Measurements from ENCODE around the gene RGS3. TPM values are rescaled to one million over a fixed set of nuclear protein-coding genes. Genes with fewer than 3 reads are reported as not detected.

RGS3 gene
- total RNA-seq, 1 donor, result 77.4 TPM

DNA sequence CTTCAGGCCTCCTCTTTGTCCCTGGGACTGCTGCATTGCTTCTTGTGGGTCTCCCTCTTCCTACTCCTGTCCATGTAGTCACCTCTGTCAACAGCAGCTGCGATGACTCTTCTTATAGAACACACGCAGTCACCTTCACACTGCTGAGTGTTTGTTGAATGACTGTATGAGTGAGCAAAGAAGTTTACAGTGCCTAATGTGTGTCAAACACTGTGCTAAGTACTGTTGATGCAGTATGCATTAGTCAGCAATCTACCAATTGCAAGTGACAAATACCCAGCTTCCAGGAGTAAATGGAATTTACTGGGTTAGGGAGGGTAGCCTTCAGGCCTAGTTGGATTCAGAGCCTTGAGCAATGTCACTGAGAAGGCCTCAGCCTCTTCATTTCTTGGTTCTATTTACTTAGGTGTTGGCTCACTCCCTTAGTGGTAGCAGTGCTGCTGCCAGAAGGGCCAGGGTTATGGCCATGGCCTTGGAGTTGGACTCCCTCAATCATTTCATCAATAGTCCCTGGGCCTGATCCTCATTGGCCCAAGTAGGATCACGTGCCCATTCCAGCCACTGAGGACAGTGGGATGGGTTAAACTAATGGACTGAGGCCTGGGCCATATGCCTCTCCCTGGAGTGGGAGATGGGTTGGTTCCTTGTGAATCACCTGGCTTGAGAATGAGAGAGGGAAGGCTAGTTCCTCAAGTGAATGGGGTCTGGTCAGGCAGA, 93.5 kb downstream of the RGS3 start:
- TF ChIP-seq, protein P1, sequence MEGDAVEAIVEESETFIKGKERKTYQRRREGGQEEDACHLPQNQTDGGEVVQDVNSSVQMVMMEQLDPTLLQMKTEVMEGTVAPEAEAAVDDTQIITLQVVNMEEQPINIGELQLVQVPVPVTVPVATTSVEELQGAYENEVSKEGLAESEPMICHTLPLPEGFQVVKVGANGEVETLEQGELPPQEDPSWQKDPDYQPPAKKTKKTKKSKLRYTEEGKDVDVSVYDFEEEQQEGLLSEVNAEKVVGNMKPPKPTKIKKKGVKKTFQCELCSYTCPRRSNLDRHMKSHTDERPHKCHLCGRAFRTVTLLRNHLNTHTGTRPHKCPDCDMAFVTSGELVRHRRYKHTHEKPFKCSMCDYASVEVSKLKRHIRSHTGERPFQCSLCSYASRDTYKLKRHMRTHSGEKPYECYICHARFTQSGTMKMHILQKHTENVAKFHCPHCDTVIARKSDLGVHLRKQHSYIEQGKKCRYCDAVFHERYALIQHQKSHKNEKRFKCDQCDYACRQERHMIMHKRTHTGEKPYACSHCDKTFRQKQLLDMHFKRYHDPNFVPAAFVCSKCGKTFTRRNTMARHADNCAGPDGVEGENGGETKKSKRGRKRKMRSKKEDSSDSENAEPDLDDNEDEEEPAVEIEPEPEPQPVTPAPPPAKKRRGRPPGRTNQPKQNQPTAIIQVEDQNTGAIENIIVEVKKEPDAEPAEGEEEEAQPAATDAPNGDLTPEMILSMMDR (IDR thresholded peaks at IDR 0.05; ENCODE audit: extremely low read depth, low read depth, low read length), result no peak
- Histone ChIP-seq H3K4me3 (ENCODE audit: insufficient read depth, low read length) (no peak overlapping the region), H2AFZ (ENCODE audit: low read length) (no peak overlapping the region), H3K4me1 (ENCODE audit: insufficient read depth, low read length) (peaks cover 30% of the 10 kb centered on the region), H3K79me2 (ENCODE audit: insufficient read depth, low read length) (no peaks in the 10 kb centered on the region), H3K4me2 (ENCODE audit: insufficient read depth, low read length) (no peak overlapping the region), H3K36me3 (ENCODE audit: insufficient read depth, low read length) (no peaks in the 10 kb centered on the region), H4K20me1 (ENCODE audit: insufficient read depth, low read length) (no peaks in the 10 kb centered on the region), H3K27me3 (ENCODE audit: insufficient read depth, low read length) (no peaks in the 10 kb centered on the region), H3K9me3 (ENCODE audit: low read depth, low read length) (no peaks in the 10 kb centered on the region), H3K27ac (ENCODE audit: low read depth, low read length) (peak overlapping the region; percentile 87)
- no peak for DNase-seq (ENCODE audit: insufficient read length, low spot score, missing footprints)

DNA sequence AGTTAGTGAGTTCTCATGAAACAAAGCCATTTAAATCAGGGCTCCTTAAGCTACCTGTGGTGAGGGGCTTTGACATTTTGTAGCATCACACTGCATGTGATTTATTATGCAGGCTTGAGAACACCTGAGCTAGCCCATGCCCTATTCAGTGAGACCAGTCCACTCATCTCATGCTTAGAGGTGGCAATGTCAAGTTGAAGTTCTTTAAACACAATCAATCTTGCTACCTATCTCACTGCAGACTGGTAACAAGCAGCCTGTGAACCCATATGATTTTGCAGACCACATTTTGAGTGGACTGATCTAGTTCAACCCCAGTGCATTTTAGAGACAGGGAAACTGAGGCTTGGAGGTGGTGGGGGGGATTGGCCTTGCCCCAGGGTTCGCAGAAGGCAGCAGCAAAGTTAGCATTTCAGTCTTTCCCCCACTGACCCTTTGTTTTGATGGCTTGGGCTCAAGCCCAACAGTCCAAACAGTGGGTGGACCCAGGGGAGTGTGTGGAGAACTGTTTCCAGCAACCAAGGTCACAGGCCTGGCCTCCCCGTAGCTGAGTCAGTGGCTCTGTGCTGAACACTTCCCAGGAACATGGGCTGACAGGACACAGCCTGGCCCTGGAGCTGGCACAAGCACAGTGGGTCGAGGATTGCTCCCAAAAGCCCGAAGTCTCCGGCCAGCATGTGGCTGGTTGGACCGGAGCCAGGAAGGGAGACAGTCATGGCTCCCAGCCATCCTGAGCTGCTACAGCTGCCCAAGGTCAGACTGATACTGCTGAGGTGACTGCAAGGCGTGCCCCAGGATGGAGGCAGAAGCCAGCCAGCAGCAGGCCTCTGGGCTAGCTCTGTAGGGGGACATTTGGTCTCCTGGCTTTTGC, 95.3 kb downstream of the RGS3 start:
- H3K4me2 ChIP-seq (ENCODE audit: insufficient read depth, low read length), result peak overlapping the region; percentile 36
- no peak overlapping the region for H2AFZ ChIP-seq (ENCODE audit: low read length)
- peaks cover 33% of the 10 kb centered on the region for H3K4me1 ChIP-seq (ENCODE audit: insufficient read depth, low read length)
- no peaks in the 10 kb centered on the region for H3K27me3 ChIP-seq (ENCODE audit: insufficient read depth, low read length)
- peak overlapping the region; percentile 26 for H3K27ac ChIP-seq (ENCODE audit: low read depth, low read length)
- H3K9me3 ChIP-seq (ENCODE audit: low read depth, low read length), result no peaks in the 10 kb centered on the region
- no peak overlapping the region for H3K4me3 ChIP-seq (ENCODE audit: insufficient read depth, low read length)
- TF ChIP-seq, protein P1 (IDR thresholded peaks at IDR 0.05; ENCODE audit: extremely low read depth, low read depth, low read length), result no peak
- H3K36me3 ChIP-seq (ENCODE audit: insufficient read depth, low read length), result no peaks in the 10 kb centered on the region
- H3K79me2 ChIP-seq (ENCODE audit: insufficient read depth, low read length), result no peaks in the 10 kb centered on the region
- no peaks in the 10 kb centered on the region for H4K20me1 ChIP-seq (ENCODE audit: insufficient read depth, low read length)
- peak; percentile 91 for DNase-seq (ENCODE audit: insufficient read length, low spot score, missing footprints)

DNA sequence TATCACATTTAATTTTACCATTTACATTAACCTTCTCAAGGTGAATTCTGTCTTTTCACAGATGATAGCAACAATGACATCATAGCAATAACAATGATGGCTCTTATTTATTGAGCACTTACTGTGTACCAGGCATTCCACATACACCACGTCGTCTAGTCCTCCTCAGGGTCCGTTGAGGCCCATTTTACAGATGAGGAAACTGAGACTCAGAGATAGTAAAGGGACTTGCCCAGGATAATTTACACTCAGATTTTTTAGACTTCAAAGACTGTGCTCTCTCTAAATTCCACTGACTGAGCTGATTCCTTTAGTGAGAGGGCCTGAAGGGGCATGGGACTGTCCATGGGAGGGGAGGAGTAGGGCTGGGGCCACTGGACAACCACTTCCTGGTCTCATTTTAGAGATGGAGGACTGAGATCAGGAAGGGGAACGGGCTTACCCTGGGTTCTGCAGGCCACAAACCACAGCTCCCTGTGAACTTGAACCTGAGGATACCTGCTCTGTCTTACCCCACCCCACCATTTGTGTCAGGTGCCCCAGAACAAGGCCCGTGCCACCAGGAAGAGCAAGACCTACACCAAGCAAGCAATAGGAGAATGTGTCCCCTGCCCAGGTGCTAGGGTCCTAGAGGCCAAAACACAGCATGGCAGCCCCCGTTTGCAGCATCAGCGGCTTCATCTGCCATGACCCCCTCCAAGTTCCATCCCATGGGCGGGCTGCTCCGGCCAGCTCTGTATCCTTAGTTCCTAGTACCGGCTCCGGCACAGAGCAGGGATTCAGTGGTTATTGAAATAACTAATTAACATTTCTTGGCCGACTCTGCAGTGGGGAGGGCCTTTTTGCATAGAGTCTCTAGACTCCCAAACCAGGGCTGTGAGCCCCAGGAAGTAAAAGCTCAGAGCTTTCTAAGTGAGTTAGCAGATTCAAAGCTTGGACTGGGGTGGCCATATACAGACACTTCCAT, 96.6 kb downstream of the RGS3 start:
- Histone ChIP-seq H3K27me3 (ENCODE audit: insufficient read depth, low read length) (no peaks in the 10 kb centered on the region), H3K27ac (ENCODE audit: low read depth, low read length) (no peak overlapping the region), H2AFZ (ENCODE audit: low read length) (no peak overlapping the region), H3K4me3 (ENCODE audit: insufficient read depth, low read length) (no peak overlapping the region), H3K4me1 (ENCODE audit: insufficient read depth, low read length) (peaks cover 44% of the 10 kb centered on the region), H3K79me2 (ENCODE audit: insufficient read depth, low read length) (no peaks in the 10 kb centered on the region), H4K20me1 (ENCODE audit: insufficient read depth, low read length) (no peaks in the 10 kb centered on the region), H3K4me2 (ENCODE audit: insufficient read depth, low read length) (no peak overlapping the region), H3K36me3 (ENCODE audit: insufficient read depth, low read length) (no peaks in the 10 kb centered on the region), H3K9me3 (ENCODE audit: low read depth, low read length) (no peaks in the 10 kb centered on the region)
- DNase-seq (ENCODE audit: insufficient read length, low spot score, missing footprints), result peak; percentile 41
- TF ChIP-seq, protein P1 (IDR thresholded peaks at IDR 0.05; ENCODE audit: extremely low read depth, low read depth, low read length), result no peak

All from osteoblast (primary cell).